Panc1 (cell line): ENCODE results near the gene SRSF1. TPM values are rescaled to one million over a fixed set of nuclear protein-coding genes. Genes with fewer than 3 reads are reported as not detected.
A peak's percentile ranks its signal among the peaks of the same experiment; 100 is the strongest.

Experiments
- ATAC-seq: fragments of 200-7000 bp; cut with Tn5 transposase; 2 replicates; pipeline ENCODE4 v1.9.1; 2020; ENCODE audit warnings: mild to moderate bottlenecking, moderate library complexity
- BruUV-seq: library from RNA; stranded (reverse); fragments of 400-500 nt; replicated peaks from 2 replicates; lab custom pipeline; 2021; lab: Mats Ljungman, UMichigan
- CTCF ChIA-PET: fragments of 300-600 bp; sonication (Branson Sonifier 250); formaldehyde crosslinking; loops from one replicate; lab custom pipeline; 2022; ENCODE audit warnings: antibody characterized with exemption; lab: Charles Lee
- POLR2A ChIA-PET: fragments of 300-600 bp; sonication (Branson Sonifier 250); formaldehyde crosslinking; loops from one replicate; lab custom pipeline; 2022; ENCODE audit warnings: antibody characterized with exemption; lab: Charles Lee
- DNase-seq: peaks from one replicate; pipeline ENCODE4 v3.0.0-alpha.2; 2010; ENCODE audit warnings: low read depth, low spot score
- H3K27ac ChIP-seq: 2 replicates; pipeline ENCODE4 v1.5.1; 2011; ENCODE audit warnings: mild to moderate bottlenecking, low read length, inconsistent platforms
- H3K27me3 ChIP-seq: fragments of 200-500 bp; sonication (Bioruptor generic); 2 replicates; pipeline ENCODE4 v1.6.0; 2014; ENCODE audit warnings: low read length, inconsistent platforms; ENCODE audit not compliant: control insufficient read depth, insufficient read depth
- H3K36me3 ChIP-seq: fragments of 200-500 bp; sonication (Bioruptor generic); 2 replicates; pipeline ENCODE4 v1.5.1; 2014; ENCODE audit warnings: inconsistent platforms, mild to moderate bottlenecking, low read length, moderate library complexity; ENCODE audit not compliant: control insufficient read depth, insufficient read depth
- H3K4me1 ChIP-seq: 2 replicates; pipeline ENCODE4 v1.5.1; 2011; ENCODE audit warnings: inconsistent platforms, mild to moderate bottlenecking, low read length, moderate library complexity; ENCODE audit not compliant: control insufficient read depth, insufficient read depth
- H3K4me3 ChIP-seq, 2 experiments: 2 replicates each; pipeline ENCODE4 v1.5.1; 2011 to 2012; ENCODE audit warnings: low read depth in 2 of 2, low read length in 2 of 2, mild to moderate bottlenecking in 2 of 2, inconsistent platforms in 1 of 2, moderate library complexity in 1 of 2
- H3K9me3 ChIP-seq: fragments of 200-500 bp; sonication (Bioruptor generic); 2 replicates; pipeline ENCODE4 v1.5.1; 2014; ENCODE audit warnings: low read depth, mild to moderate bottlenecking, inconsistent platforms, low read length, moderate library complexity; ENCODE audit not compliant: control insufficient read depth, insufficient read depth
- POLR2AphosphoS5 ChIP-seq: IDR thresholded peaks from 2 replicates; pipeline ENCODE4 v1.6.1; 2012; ENCODE audit warnings: mild to moderate bottlenecking, low read depth, low read length, moderate library complexity
- SIN3A ChIP-seq: IDR thresholded peaks from 2 replicates; pipeline ENCODE4 v1.6.1; 2012; ENCODE audit warnings: low read depth, mild to moderate bottlenecking, low read length, moderate library complexity, borderline replicate concordance; ENCODE audit not compliant: insufficient read depth
- TCF7L2 ChIP-seq: IDR thresholded peaks from 2 replicates; pipeline ENCODE4 v1.6.1; 2011; ENCODE audit warnings: mild to moderate bottlenecking, low read depth, low read length, inconsistent platforms
- in situ Hi-C: cut with HindIII; loops from 2 replicates; pipeline ENCODE4 v1.10.0; 2016; ENCODE audit warnings: low sequenced_read_pairs, low pct_unique_long_range_greater_than_20kb
- intact Hi-C: fragments of 100-400 bp; cut with micrococcal nuclease; formaldehyde crosslinking; loops from one replicate; pipeline ENCODE4 v1.10.0; 2022; ENCODE audit not compliant: unreplicated experiment
- total RNA-seq: library from RNA; stranded (reverse); gene quantifications from one replicate; pipeline ENCODE4 v1.2.1, GENCODE V29; 2021; ENCODE audit not compliant: unreplicated experiment
- TF ChIP-seq, protein P1 (sequence below): fragments of 450-650 bp; IDR thresholded peaks from 2 replicates; pipeline ENCODE4 v1.5.1; 2017; ENCODE audit warnings: mild to moderate bottlenecking
- TF ChIP-seq, protein P2 (sequence below), 2 experiments: IDR thresholded peaks; 2 replicates each; pipeline ENCODE4 v1.6.1; 2011 to 2012; ENCODE audit warnings: low read depth in 2 of 2, control low read depth in 1 of 2, low read length in 1 of 2, mild to moderate bottlenecking in 1 of 2, moderate library complexity in 1 of 2; ENCODE audit not compliant: insufficient read depth in 1 of 2

SRSF1 gene
- total RNA-seq, 1 experiment from 2014 or later = 362 TPM

DNA sequence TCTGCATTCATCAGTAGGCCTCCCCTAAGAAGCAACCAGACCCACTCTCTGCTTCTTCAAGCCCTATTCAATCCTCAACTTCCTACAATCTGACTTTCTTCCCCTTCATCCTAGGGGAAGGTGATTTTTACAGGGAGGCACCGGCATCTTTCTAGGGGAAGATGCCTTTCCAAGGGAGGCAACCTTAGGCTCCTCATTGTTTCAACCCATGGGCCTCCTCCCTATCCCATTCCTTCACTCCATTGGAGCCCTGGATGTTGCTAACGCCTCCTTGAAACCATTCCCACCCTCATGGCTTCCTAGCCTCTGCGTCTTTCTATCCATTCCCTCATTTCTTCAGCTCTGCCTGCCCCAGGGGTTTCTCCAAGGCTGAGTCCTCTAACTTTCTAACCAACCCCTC, 49.2 kb downstream of the SRSF1 start:
- Histone ChIP-seq H3K4me3 (no peak overlapping the region), H3K27me3 (no peaks in the 10 kb centered on the region), H3K36me3 (no peaks in the 10 kb centered on the region; the same call in 1 of the 2 replicates), H3K27ac (peak overlapping the region; percentile 63), H3K4me1 (peaks cover 47% of the 10 kb centered on the region), H3K9me3 (no peaks in the 10 kb centered on the region)
- DNase-seq = no peak
- in situ Hi-C loops (no loop called here), intact Hi-C loops (no loop called here)
- ChIA-PET POLR2A (interaction anchor here (0.6 to 0.7 kb wide), 2 partner anchors 12 to 16 kb away, joined by 3 to 11 read pairs; no protein-coding TSS in a partner anchor), CTCF (no interaction called here)
- BruUV-seq = no TSS peak
- TF ChIP-seq POLR2AphosphoS5 (no peak), TCF7L2 (no peak), SIN3A (no peak)
- TF ChIP-seq, protein P1, sequence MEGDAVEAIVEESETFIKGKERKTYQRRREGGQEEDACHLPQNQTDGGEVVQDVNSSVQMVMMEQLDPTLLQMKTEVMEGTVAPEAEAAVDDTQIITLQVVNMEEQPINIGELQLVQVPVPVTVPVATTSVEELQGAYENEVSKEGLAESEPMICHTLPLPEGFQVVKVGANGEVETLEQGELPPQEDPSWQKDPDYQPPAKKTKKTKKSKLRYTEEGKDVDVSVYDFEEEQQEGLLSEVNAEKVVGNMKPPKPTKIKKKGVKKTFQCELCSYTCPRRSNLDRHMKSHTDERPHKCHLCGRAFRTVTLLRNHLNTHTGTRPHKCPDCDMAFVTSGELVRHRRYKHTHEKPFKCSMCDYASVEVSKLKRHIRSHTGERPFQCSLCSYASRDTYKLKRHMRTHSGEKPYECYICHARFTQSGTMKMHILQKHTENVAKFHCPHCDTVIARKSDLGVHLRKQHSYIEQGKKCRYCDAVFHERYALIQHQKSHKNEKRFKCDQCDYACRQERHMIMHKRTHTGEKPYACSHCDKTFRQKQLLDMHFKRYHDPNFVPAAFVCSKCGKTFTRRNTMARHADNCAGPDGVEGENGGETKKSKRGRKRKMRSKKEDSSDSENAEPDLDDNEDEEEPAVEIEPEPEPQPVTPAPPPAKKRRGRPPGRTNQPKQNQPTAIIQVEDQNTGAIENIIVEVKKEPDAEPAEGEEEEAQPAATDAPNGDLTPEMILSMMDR = no peak
- TF ChIP-seq, protein P2, sequence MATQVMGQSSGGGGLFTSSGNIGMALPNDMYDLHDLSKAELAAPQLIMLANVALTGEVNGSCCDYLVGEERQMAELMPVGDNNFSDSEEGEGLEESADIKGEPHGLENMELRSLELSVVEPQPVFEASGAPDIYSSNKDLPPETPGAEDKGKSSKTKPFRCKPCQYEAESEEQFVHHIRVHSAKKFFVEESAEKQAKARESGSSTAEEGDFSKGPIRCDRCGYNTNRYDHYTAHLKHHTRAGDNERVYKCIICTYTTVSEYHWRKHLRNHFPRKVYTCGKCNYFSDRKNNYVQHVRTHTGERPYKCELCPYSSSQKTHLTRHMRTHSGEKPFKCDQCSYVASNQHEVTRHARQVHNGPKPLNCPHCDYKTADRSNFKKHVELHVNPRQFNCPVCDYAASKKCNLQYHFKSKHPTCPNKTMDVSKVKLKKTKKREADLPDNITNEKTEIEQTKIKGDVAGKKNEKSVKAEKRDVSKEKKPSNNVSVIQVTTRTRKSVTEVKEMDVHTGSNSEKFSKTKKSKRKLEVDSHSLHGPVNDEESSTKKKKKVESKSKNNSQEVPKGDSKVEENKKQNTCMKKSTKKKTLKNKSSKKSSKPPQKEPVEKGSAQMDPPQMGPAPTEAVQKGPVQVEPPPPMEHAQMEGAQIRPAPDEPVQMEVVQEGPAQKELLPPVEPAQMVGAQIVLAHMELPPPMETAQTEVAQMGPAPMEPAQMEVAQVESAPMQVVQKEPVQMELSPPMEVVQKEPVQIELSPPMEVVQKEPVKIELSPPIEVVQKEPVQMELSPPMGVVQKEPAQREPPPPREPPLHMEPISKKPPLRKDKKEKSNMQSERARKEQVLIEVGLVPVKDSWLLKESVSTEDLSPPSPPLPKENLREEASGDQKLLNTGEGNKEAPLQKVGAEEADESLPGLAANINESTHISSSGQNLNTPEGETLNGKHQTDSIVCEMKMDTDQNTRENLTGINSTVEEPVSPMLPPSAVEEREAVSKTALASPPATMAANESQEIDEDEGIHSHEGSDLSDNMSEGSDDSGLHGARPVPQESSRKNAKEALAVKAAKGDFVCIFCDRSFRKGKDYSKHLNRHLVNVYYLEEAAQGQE (IDR thresholded peaks at IDR 0.05; ENCODE audit: insufficient read depth in 1 of 2, low read depth in 2 of 2, low read length in 1 of 2) = no peak
- ATAC-seq = no peak

DNA sequence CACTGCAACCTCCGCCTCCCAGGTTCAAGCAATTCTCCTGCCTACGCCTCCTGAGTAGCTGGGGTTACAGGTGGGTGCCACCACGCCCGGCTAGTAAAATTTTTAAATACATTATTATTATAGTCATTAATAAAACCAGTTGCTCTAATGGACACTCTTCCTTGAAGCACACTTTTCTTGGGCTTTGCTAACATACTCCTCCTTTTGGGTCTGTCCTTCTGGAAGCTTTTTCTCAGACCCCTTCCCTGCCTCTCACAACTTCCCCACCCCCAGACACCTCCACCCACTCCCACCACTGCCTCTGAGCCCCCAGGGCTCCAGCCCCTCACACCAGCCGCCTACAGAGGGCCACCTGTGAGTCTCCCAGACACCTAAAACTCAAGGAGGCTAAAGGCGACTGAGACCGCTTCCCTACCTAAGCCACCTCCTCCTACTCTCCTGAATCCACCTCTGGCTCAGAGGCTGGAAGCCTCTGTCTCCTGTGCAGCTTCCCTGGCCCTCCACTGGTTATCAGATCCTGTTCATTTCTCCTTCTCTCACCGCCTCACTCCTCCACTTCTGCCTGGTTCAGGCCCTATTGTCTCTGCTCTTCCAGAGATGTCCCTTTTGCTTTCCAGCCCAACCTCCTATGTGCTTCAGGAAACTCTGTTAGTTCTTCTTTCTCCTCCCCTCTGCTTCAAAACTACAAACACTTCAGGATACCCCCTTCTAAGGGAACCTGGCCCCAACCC, 49.8 kb downstream of the SRSF1 start:
- POLR2A ChIA-PET = interaction anchor here (0.6 kb wide), 1 partner anchor 13 kb away, joined by 3 read pairs; no protein-coding TSS in a partner anchor
- in situ Hi-C loops = no loop called here

More for the DNA sequence above, 49.8 kb downstream of the SRSF1 start:
- CTCF ChIA-PET = no interaction called here
- Histone ChIP-seq H3K9me3 (no peaks in the 10 kb centered on the region), H3K36me3 (no peaks in the 10 kb centered on the region; the same call in 1 of the 2 replicates), H3K27me3 (no peaks in the 10 kb centered on the region), H3K4me1 (peaks cover 53% of the 10 kb centered on the region), H3K27ac (peak overlapping the region; percentile 63), H3K4me3 (no peak overlapping the region)
- TF ChIP-seq, protein P1 = no peak
- no peak for TF ChIP-seq SIN3A
- BruUV-seq = no TSS peak
- ATAC-seq = no peak
- DNase-seq = no peak
- intact Hi-C loops = no loop called here
